ENCODE data around the gene TIAM2. TPM values are rescaled to one million over a fixed set of nuclear protein-coding genes. Genes with fewer than 3 reads are reported as not detected.

The TIAM2 gene
- total and polyA plus RNA-seq, 7 donors: 1.2 to 15.8 (median 11.0) TPM

- no peaks in the 10 kb centered on the region for H3K9me3 ChIP-seq
- H3K27me3 ChIP-seq: no peaks in the 10 kb centered on the region
- no peaks in the 10 kb centered on the region for H3K36me3 ChIP-seq
- DNase-seq: no peak
- H3K4me3 ChIP-seq: no peak overlapping the region
- peaks cover 0 to 35% (median 29%) of the 10 kb centered on the region in 4 donors for H3K4me1 ChIP-seq
- H3K27ac ChIP-seq: no peak overlapping the region
- intact Hi-C loops (cut with DNase I): no loop called here
- no peak for TF ChIP-seq POLR2A (IDR thresholded peaks at IDR 0.05)
- no peak for TF ChIP-seq EP300 (IDR thresholded peaks at IDR 0.05)
- TF ChIP-seq CTCF (IDR thresholded peaks at IDR 0.05): no peak
- no peak for TF ChIP-seq POLR2AphosphoS5 (IDR thresholded peaks at IDR 0.05)
- WGBS, 2 donors: 60 to 84% methylated on average over 9 of the region's 9 CpGs
These were observed 86.0 kb downstream of the TIAM2 start for GRCh38 chr6:155080881-155081845.

- H3K27ac ChIP-seq: no peak overlapping the region
- 88 to 95% methylated on average over 4 of the region's 4 CpGs for WGBS, 2 donors
- no peaks in the 10 kb centered on the region for H3K27me3 ChIP-seq
- intact Hi-C loops (cut with DNase I): no loop called here
- no peaks in the 10 kb centered on the region for H3K9me3 ChIP-seq
- no peak overlapping the region for H3K4me3 ChIP-seq
- no peak for DNase-seq
- no peaks in the 10 kb centered on the region for H3K36me3 ChIP-seq
- H3K4me1 ChIP-seq: peaks cover 0 to 13% (median 10%) of the 10 kb centered on the region in 4 donors
- TF ChIP-seq POLR2A (IDR thresholded peaks at IDR 0.05): no peak
- no peak for TF ChIP-seq EP300 (IDR thresholded peaks at IDR 0.05)
- TF ChIP-seq POLR2AphosphoS5 (IDR thresholded peaks at IDR 0.05): no peak
- no peak for TF ChIP-seq CTCF (IDR thresholded peaks at IDR 0.05)
These were observed 89.5 kb downstream of the TIAM2 start for GRCh38 chr6:155084431-155085123.

GRCh38 chr6:155085582-155086257 lies 90.6 kb downstream of the TIAM2 start:
- H3K9me3 ChIP-seq: no peaks in the 10 kb centered on the region
- no peaks in the 10 kb centered on the region for H3K27me3 ChIP-seq
- intact Hi-C loops (cut with DNase I): no loop called here
- WGBS, 2 donors: 32 to 66% methylated on average over 8 of the region's 8 CpGs
- no peak for TF ChIP-seq CTCF (IDR thresholded peaks at IDR 0.05)
- TF ChIP-seq EP300 (IDR thresholded peaks at IDR 0.05): no peak
- TF ChIP-seq POLR2A (IDR thresholded peaks at IDR 0.05): no peak
- TF ChIP-seq POLR2AphosphoS5 (IDR thresholded peaks at IDR 0.05): no peak
- H3K36me3 ChIP-seq: no peaks in the 10 kb centered on the region
- peaks cover 0 to 13% (median 10%) of the 10 kb centered on the region in 4 donors for H3K4me1 ChIP-seq
- H3K27ac ChIP-seq: no peak overlapping the region
- H3K4me3 ChIP-seq: no peak overlapping the region
- no peak for DNase-seq

- Histone ChIP-seq H3K36me3 (no peaks in the 10 kb centered on the region), H3K27ac (no peak overlapping the region), H3K9me3 (no peaks in the 10 kb centered on the region), H3K4me3 (no peak overlapping the region), H3K4me1 (peaks cover 0 to 13% (median 7%) of the 10 kb centered on the region in 4 donors), H3K27me3 (no peaks in the 10 kb centered on the region)
- intact Hi-C loops (cut with DNase I): no loop called here
- DNase-seq: no peak
- TF ChIP-seq EP300 (IDR thresholded peaks at IDR 0.05): no peak
- no peak for TF ChIP-seq POLR2AphosphoS5 (IDR thresholded peaks at IDR 0.05)
- no peak for TF ChIP-seq CTCF (IDR thresholded peaks at IDR 0.05)
- no peak for TF ChIP-seq POLR2A (IDR thresholded peaks at IDR 0.05)
- 68 to 69% methylated on average over 1 of the region's 1 CpG for WGBS, 2 donors
These were observed 93.7 kb downstream of the TIAM2 start for GRCh38 chr6:155088856-155089255.

Data from sigmoid colon (tissue), 7 donors.